Sigmoid colon (tissue), 4 donors: Measurements from ENCODE around the gene ADAMTS12.
"Not testable (repeated sequence)": the region's sequence is repeated elsewhere in the genome, so short reads cannot be mapped to it uniquely, and the experiment has no call there.

Source experiments
- CTCF ChIP-seq, 4 experiments: fragments of 450-650 bp in 3 of 4; fragments of 200-600 bp in 1 of 4; IDR thresholded peaks; one replicate each; pipeline ENCODE4 v1.5.1; 2016 to 2019; ENCODE audit warnings: antibody characterized with exemption in 4 of 4, mild to moderate bottlenecking in 3 of 4, moderate library complexity in 2 of 4
- EP300 ChIP-seq, 4 donors: sonication (generic); formaldehyde crosslinking; IDR thresholded peaks; one replicate each; pipeline ENCODE4 v1.6.1; 2017; ENCODE audit warnings: antibody characterized with exemption in 4 of 4
- POLR2A ChIP-seq, 2 donors: fragments of 450-650 bp; IDR thresholded peaks; one replicate each; pipeline ENCODE4 v1.6.1; 2016; ENCODE audit warnings: antibody characterized with exemption in 2 of 2, mild to moderate bottlenecking in 2 of 2, moderate library complexity in 2 of 2
- POLR2AphosphoS5 ChIP-seq, 4 donors: sonication (generic); formaldehyde crosslinking; IDR thresholded peaks; one replicate each; pipeline ENCODE4 v1.6.1; 2017; ENCODE audit warnings: antibody characterized with exemption in 4 of 4

- not testable (repeated sequence) for TF ChIP-seq EP300, POLR2A, CTCF, POLR2AphosphoS5 (IDR thresholded peaks at IDR 0.05)
Measured at GRCh38 chr5:33539790-33540189, 352.0 kb downstream of the ADAMTS12 start.
